Right lobe of liver (tissue), 6 donors: ENCODE data around the gene SPATA18. TPM values are rescaled to one million over a fixed set of nuclear protein-coding genes. Genes with fewer than 3 reads are reported as not detected.

Experiments
- ATAC-seq, 4 donors: fragments of 200-7000 bp; cut with Tn5 transposase; one replicate each; pipeline ENCODE4 v1.9.1; 2020; ENCODE audit warnings: mild to moderate bottlenecking in 4 of 4, moderate library complexity in 4 of 4
- DNase-seq, 3 donors: peaks; one replicate each; pipeline ENCODE4 v3.0.0-alpha.2; 2020
- H3K27ac ChIP-seq, 3 donors: fragments of 200-600 bp; one replicate each; pipeline ENCODE4 v1.8.0; 2022
- H3K27me3 ChIP-seq, 2 donors: fragments of 200-600 bp; one replicate each; pipeline ENCODE4 v1.8.0; 2022
- H3K36me3 ChIP-seq, 4 donors: fragments of 200-600 bp; sonication (generic) in 1 of 4; one replicate each; pipeline versions ENCODE4 v1.5.1 to v1.8.0; 2017 to 2022; ENCODE audit warnings: control low read depth in 1 of 4
- H3K4me1 ChIP-seq, 4 donors: fragments of 200-600 bp; sonication (generic) in 1 of 4; one replicate each; pipeline versions ENCODE4 v1.5.1 to v1.8.0; 2017 to 2022; ENCODE audit warnings: control low read depth in 1 of 4
- H3K4me3 ChIP-seq, 3 donors: fragments of 200-600 bp; one replicate each; pipeline ENCODE4 v1.8.0; 2022
- H3K9me3 ChIP-seq, 4 donors: fragments of 200-600 bp; sonication (generic) in 1 of 4; one replicate each; pipeline versions ENCODE4 v1.5.1 to v1.8.0; 2017 to 2022; ENCODE audit warnings: control low read depth in 1 of 4
- POLR2A ChIP-seq: fragments of 450-650 bp; IDR thresholded peaks from one replicate; pipeline ENCODE4 v1.6.1; 2017; ENCODE audit warnings: antibody characterized with exemption, mild to moderate bottlenecking
- WGBS: methylation state at CpG from one replicate; pipeline ENCODE4 v1.1.6; 2018; ENCODE audit warnings: low coverage, low lambda C conversion rate; ENCODE audit not compliant: insufficient coverage; ENCODE audit errors: missing lambda C conversion rate; 5-methylcytosine and 5-hydroxymethylcytosine counted together
- intact Hi-C, 2 donors: fragments of 100-400 bp; cut with DNase I; formaldehyde crosslinking; loops; one replicate each; pipeline versions ENCODE4 v1.11.2 to v1.14.1; 2022
- total RNA-seq, 6 experiments: library from RNA; depleted of rRNA in 2 of 6; stranded (reverse); fragments of >200 nt in 2 of 6; fragmentation: NEBNext Ultra II Directional in 3 of 6; extraction: Animal tissue kit (Norgen Biotek cat#: 25700) in 3 of 6; gene quantifications; one replicate each; pipeline versions ENCODE4 v1.1.0 to v1.2.4, GENCODE V29; 2016 to 2023
- TF ChIP-seq, protein P1 (sequence below), 4 donors: fragments of 200-600 bp in 3 of 4; fragments of 450-650 bp in 1 of 4; IDR thresholded peaks; one replicate each; pipeline versions ENCODE4 v1.5.1 to v1.8.0; 2016 to 2022; ENCODE audit warnings: antibody characterized with exemption in 4 of 4, mild to moderate bottlenecking in 2 of 4
- donor health status: DM: no; HTN: yes; CAD: no.
- donor health status: DM: no; HTN: no; CAD: no.
- donor health status: DM: no; HTN: no; CAD: no.
- donor health status: DM: no; HTN: yes; CAD: no.
- donor health status: DM: no; HTN: yes; CAD: no.

The SPATA18 gene
- total RNA-seq, 6 experiments from 2014 or later = 1.6 to 2.9 (median 2.3) TPM

- intact Hi-C loops = no loop called here
- WGBS = 43% methylated on average over 5 of the region's 5 CpGs
These were observed 55.6 kb downstream of the SPATA18 start for GRCh38 chr4:52106660-52107059.

GRCh38 chr4:52107336-52107735 is 56.2 kb downstream of the SPATA18 start:
- intact Hi-C loops = no loop called here
- TF ChIP-seq, protein P1, sequence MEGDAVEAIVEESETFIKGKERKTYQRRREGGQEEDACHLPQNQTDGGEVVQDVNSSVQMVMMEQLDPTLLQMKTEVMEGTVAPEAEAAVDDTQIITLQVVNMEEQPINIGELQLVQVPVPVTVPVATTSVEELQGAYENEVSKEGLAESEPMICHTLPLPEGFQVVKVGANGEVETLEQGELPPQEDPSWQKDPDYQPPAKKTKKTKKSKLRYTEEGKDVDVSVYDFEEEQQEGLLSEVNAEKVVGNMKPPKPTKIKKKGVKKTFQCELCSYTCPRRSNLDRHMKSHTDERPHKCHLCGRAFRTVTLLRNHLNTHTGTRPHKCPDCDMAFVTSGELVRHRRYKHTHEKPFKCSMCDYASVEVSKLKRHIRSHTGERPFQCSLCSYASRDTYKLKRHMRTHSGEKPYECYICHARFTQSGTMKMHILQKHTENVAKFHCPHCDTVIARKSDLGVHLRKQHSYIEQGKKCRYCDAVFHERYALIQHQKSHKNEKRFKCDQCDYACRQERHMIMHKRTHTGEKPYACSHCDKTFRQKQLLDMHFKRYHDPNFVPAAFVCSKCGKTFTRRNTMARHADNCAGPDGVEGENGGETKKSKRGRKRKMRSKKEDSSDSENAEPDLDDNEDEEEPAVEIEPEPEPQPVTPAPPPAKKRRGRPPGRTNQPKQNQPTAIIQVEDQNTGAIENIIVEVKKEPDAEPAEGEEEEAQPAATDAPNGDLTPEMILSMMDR (IDR thresholded peaks at IDR 0.05) = no peak
- no peak for TF ChIP-seq POLR2A
- Histone ChIP-seq H3K27me3 (no peaks in the 10 kb centered on the region), H3K4me1 (no peaks in the 10 kb centered on the region), H3K27ac (no peak overlapping the region), H3K4me3 (no peak overlapping the region), H3K36me3 (no peaks in the 10 kb centered on the region), H3K9me3 (no peaks in the 10 kb centered on the region)
- ATAC-seq (no peak), DNase-seq (no peak)
- WGBS = 57% methylated on average over 3 of the region's 3 CpGs

More at GRCh38 chr4:52106660-52107059, 55.6 kb downstream of the SPATA18 start:
- H3K27ac ChIP-seq = no peak overlapping the region
- no peaks in the 10 kb centered on the region for H3K9me3 ChIP-seq
- DNase-seq = no peak
- no peaks in the 10 kb centered on the region for H3K27me3 ChIP-seq
- ATAC-seq = no peak
- no peak overlapping the region for H3K4me3 ChIP-seq
- no peaks in the 10 kb centered on the region for H3K36me3 ChIP-seq
- no peak for TF ChIP-seq POLR2A
- TF ChIP-seq, protein P1 (IDR thresholded peaks at IDR 0.05) = no peak
- no peaks in the 10 kb centered on the region for H3K4me1 ChIP-seq

GRCh38 chr4:52107745-52108144 is 56.6 kb downstream of the SPATA18 start:
- intact Hi-C loops = no loop called here
- Histone ChIP-seq H3K9me3 (no peaks in the 10 kb centered on the region), H3K27me3 (no peaks in the 10 kb centered on the region), H3K27ac (no peak overlapping the region), H3K4me3 (no peak overlapping the region), H3K36me3 (no peaks in the 10 kb centered on the region), H3K4me1 (no peaks in the 10 kb centered on the region)
- ATAC-seq (no peak), DNase-seq (no peak)
- TF ChIP-seq, protein P1 (IDR thresholded peaks at IDR 0.05) = no peak
- TF ChIP-seq POLR2A = no peak
- 60% methylated on average over 1 of the region's 1 CpG for WGBS

GRCh38 chr4:52110171-52110570 is 59.1 kb downstream of the SPATA18 start:
- Histone ChIP-seq H3K4me1 (no peaks in the 10 kb centered on the region), H3K36me3 (no peaks in the 10 kb centered on the region), H3K27me3 (no peaks in the 10 kb centered on the region), H3K4me3 (no peak overlapping the region), H3K27ac (no peak overlapping the region), H3K9me3 (no peaks in the 10 kb centered on the region)
- DNase-seq (no peak), ATAC-seq (no peak)
- intact Hi-C loops = no loop called here
- TF ChIP-seq, protein P1 (IDR thresholded peaks at IDR 0.05) = no peak
- TF ChIP-seq POLR2A = no peak
- no CpG with 5 or more reads among the region's 1 CpG for WGBS

- ATAC-seq (no peak), DNase-seq (no peak)
- no peaks in the 10 kb centered on the region for H3K27me3 ChIP-seq
- WGBS = 33% methylated on average over 1 of the region's 1 CpG
- intact Hi-C loops = no loop called here
- TF ChIP-seq POLR2A = no peak
- TF ChIP-seq, protein P1 (IDR thresholded peaks at IDR 0.05) = no peak
- no peak overlapping the region for H3K27ac ChIP-seq
- H3K4me1 ChIP-seq = no peaks in the 10 kb centered on the region
- no peak overlapping the region for H3K4me3 ChIP-seq
- no peaks in the 10 kb centered on the region for H3K36me3 ChIP-seq
- H3K9me3 ChIP-seq = no peaks in the 10 kb centered on the region
These were observed 60.9 kb downstream of the SPATA18 start for GRCh38 chr4:52111995-52112394.
